GM19351 (cell line): ENCODE measurements around the gene TEX53.
A peak's percentile ranks its signal among the peaks of the same experiment; 100 is the strongest.

Experiments
- ATAC-seq: cut with Tn5 transposase; IDR thresholded peaks from one replicate; pipeline ENCODE4 v1.9.1; 2021; ENCODE audit warnings: mild to moderate bottlenecking, moderate library complexity; ENCODE audit not compliant: unreplicated experiment

Gene TEX53

DNA sequence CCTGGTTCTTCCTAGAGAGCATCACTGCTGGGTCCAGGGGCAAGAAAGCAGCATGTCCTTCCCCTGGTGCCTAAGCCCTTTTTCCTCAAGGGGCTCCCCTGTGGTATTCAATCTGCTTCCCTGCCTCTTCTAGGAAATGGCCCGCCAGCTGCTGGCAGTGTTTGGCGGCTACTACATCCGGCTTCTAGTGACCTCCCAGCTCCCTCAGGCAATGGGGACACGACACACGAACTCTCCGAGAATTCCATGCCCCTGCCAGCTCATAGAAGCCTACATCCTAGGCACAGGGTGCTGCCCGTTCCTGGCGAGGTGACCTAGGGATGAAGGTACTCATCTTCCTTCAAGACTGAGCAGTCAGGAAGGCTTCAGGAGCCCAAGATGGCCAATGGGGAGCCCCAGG lies 14.6 kb downstream of the TEX53 start:
- ATAC-seq = no peak

DNA sequence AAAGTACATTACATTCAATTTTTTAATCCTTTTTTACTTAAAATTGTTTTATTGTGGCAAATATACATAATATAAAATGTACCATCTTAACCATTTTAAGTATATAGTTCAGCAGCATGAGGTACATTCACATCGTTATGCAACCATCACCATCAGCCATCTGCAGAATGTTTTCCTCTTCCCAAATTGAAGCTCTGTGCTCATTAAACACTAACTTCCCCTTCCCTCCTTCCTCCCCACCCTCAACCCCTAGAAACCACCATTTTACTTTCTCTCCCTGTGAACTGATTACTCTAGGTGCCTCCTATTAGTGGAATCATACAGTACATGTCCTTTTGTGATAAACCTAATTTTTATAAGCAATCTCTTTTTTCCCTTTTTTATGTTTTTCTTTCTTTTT lies 15.6 kb downstream of the TEX53 start:
- ATAC-seq = no peak

DNA sequence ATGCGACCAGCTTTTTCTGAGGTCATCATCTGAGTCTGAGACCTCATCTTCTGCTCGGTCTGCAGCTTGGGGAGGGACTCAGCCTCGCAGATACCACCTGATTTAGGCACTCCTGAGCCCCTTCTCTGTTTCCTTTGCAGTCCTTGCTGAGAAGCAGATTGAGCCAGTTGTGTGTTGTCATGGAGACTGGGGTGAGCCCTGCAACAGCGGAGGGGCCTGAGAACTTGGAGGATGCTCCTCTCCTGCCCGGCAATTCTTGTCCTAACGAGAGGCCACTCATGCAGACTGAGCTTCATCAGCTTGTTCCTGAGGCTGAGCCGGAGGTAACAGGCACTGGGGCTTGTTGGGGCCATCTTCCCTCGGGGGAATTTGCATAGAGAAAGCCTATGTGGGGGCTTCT lies 19.2 kb downstream of the TEX53 start:
- no peak for ATAC-seq

DNA sequence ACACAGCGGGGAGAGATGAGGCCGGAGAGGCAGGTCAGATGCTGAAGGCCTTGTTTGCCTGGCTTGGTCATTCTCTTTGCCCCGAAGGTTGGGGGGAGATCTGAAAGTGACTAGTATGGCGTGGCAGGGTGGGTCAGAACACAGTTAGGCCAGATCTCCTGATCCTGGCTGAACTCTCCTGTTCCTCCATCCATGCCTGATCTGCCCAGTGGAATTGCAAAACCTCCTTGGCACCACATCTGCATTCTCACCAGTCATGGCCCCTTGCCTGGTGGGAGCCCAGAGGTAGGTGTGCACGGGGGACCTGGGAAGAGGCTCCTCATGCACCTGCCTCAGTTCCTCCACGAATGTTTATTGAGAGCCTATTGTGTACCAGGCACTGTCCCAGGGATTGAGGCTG lies 23.2 kb downstream of the TEX53 start:
- no peak for ATAC-seq

DNA sequence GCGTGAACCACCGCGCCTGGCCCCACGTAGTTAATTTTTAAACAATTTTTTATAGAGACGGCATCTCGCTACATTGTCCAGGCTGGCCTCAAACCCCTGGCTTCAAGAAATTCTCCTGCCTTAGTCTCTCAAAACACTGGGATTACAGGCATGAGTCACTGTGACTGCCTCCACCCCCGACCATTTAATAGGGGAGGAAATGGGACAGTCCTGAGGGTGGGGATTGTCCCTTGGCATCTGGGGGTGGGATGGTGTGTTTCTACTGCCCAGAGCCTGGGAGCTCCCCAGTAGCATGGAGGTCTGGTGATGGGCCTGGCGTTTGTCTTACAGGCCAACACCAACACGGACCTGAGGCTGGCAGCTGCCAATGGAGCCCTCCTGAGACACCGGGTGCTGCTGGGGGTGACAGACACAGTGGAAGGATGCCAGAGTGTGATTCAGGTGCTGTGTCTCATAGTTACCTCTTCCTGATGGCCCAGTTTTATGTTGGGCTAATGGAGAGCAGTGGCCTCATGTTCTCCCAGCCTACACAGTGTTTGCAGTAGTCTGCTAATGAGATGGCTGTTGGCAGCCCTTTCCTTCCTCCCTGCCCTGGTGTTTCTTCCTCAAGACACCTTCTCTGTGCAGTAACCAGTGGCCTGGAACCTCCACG lies 24.0 kb downstream of the TEX53 start:
- ATAC-seq = no peak

DNA sequence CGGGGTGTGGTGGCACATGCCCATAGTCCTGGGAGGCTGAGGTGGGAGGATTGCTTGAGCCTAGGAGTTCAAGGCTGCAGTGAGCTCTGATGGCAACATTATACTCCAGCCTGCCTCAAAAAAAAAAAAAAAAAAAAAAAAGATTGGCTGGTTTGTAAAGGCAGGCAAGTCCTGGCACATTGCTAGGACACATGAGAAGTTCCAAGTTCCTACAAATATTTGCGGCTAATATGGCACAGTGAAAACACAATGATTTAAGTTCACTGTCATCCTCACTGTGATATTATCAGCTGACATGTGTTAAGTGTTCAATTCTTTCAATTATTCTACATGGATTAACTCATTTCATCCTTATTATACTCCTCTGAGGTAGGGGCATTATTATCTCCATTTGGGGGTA lies 26.4 kb downstream of the TEX53 start:
- no peak for ATAC-seq

DNA sequence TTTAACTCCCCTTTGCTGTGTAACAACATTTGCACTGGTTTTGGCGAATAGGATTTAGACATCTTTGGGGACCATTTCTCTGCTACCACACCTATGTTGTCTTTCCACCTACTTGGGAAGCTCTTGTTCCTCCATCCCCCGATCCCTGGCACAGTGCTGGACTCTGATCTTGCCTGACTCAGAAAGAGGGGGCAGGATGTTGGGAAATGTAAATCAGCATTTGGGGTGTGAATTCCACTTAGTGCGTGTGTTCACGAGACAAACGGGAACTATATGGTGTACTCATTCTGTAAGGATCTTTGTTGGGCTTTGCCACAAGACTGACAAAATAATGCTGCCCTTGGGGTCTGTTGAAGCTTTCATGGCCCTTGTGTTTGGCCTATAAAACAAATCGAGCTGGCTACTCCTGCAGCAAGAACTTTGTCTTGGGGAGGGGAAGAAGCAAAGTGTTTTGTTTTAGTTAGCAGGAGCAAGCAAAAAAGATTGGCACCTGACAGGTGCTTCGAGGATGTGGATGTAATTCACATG lies 28.0 kb downstream of the TEX53 start:
- no peak for ATAC-seq

DNA sequence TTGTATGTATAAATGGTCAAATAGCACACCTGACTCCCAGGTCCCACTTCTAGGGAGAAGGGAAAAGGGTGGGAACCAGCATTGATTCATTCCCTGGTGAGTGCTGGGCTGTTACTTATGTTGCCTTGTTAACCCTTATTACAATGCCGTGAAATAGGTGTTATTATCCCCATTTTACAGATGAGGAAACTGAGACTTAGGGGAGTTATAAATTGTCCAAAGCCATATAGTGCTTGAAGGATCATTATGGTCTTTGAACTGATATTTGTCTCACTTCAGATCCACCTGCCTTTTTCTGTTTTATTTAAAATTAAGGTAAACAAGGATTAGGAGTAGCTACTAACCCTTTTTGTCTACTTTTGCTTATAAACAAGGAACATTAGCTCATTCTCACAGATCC lies 30.1 kb downstream of the TEX53 start:
- no peak for ATAC-seq

DNA sequence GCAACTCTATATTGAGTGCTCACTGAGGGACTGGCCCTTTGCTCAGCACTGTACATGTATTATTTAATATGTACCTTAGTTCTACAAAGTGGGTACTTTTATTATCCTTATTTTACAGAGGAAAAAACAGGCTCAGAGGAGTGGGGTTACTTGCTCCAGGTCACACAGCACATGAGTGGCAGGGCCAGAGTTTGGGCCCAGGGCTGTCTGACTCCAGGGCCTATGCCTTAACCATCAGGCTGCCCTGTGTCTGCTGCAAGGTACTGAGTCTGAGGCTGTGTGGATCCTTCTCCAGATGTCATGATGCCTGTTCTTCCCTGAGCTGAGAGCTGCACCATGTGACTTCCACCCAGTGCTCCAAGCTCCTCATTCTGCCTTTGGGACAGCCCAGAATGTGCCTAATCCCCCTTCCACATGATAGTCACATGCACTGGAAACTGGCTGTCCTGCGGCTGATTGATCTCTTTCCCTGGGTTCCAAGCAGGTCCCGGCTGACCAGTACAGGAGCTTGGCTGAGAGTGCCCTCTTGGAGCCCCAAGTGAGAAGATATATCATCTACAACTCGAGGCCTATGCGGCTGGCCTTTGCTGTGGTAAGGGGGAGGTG lies 31.1 kb downstream of the TEX53 start:
- ATAC-seq = no peak

DNA sequence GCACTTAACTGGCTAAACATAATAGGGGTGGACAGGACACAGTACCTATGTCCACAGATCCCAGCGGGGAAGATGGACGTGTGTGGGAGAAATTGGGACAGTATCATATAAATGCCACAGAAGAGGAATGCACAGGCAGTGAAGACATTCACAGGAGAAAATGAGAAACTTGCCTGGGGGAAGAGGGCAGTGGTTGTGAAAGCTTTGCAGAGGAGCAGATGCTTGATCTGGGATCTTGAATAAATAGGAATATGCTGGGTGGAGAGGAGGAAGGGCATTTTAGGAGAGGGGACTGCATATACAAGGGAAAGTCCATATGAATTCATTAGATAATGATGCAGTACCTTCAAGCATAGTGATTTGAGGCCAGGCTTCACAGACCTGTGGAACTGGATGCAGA lies 32.9 kb downstream of the TEX53 start:
- ATAC-seq = no peak

DNA sequence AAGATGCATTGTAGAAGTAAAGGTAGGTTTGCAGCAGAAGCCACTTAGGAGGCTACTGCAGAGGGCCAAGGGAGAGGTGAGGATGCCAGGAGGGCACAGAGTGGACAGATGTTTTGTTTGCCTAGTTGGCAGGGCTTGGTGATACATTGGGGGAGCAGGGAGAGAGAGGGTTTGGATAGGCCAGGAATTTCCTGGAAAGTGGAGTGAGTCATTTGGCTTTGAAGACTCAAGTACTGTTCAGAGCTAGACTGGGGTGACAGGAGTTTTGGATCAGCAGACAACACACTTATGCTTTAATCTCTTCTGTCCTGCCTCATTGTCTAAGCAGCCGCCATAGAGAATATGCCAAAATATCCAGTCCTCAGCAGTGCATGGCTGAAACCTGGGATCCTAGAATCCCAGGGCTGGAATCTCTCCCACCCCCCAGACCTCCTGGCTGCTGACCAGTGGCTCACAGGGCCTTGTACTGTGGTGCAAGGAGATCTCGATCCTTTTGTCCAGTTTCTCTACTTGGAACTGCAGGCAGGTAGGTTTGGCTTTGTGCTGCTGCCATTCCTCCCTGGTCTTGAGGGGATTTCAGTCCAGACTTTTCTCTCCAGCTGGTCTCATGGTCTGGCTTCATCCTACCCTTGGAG lies 35.5 kb downstream of the TEX53 start:
- ATAC-seq = no peak

DNA sequence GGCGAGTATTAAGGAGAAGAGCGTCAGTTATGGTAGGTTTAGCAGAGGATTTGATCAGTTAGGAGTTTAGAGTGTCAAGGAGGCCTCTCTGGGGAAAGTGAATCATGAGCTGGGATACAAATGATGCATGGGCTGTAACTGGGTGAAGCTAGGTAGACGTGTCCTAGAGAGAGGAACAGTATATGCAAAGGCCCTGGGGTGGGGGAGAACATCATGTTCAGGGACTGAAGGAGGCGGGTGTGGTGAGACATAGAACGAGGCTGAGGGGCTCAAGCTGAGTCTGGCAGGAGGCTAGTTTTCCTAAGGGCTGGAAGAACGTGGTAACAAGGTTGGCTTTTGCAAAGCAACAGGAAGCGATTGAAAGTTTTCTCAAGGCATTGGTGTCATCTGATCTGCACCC lies 36.0 kb downstream of the TEX53 start:
- ATAC-seq = no peak

DNA sequence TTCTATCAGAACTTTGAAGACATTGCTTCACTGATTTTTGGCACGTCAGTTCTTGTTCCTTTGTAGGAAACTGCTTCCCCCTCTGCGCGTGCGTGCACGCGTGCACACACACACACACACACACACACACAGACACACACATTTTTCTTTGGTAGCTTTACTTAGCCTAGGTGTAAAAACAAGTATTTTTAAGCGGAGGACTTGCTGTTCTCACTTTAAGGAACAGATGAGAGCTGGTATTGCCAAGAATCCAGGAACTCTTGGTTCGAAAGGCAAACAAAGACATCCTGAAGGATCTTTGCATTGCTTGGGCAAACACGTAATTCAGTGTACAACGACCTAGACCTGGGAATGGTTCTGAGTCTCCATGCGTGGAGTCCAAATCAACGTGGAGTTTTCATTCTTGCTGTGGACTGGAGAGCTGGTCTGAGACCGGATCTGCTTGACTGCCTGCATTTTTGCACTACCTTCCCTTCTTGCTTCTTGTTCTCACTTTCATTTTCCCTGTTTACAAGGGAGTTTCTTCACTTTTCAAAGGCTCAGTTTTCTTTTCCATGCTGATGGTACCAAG lies 38.3 kb downstream of the TEX53 start:
- ATAC-seq = peak; percentile 47

DNA sequence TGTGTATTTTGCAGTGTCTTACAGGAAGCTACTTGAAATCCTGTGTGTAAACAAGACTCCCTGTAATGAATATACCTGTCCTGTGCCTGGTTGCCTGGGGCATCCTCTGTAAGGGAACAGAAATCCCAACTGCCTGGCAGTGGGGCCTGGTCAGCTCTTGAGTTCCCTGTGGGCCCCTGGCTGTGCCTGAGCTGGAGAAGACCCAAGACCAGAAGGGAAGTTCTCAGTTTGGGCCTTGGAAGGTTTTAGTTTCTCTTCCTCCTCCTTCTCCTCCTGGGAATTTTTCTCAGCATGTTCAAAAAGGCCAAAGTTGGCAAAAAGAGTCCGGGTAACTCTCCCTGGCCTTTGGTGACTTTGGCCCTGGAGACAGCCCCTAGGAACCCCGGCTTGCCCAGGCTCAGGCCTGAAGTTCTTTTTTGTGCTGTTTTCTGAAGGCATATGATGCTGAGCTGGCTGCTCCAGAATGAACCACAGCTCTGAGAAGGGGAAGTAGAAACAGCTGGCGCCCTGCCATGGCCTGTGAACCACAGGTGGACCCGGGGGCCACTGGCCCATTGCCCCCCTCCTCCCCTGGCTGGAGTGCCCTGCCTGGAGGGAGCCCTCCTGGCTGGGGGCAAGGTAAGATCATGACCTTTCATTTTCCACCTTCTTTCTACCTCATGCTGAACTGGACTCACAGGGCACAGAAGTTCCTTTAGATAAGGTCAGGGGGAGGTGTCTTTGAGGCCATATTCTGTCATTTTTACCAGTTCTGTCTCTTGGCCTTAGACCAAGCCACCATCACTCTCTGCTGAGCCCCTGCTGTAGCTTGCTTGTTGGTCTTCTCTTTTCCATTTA lies 40.7 kb downstream of the TEX53 start:
- ATAC-seq = peak; percentile 71

DNA sequence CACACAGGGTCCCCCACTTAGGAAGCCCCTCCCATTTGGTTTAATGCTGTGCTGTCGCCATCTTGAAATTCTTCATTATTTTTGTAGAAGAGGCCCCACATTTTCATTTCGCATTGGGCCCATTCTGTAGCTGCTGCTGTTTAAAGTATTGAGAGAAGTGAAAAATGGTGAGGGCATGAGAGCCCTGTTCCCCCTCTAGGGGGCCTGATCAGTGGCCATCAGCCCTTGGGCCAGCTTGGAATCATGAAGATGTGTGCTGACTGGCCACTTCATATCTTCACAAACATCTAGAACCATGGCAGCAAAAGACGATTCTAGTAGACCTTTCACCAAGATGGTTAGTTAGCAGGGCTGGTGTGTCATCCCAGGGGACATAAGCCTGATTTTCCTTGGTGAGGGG lies 43.2 kb downstream of the TEX53 start:
- no peak for ATAC-seq

DNA sequence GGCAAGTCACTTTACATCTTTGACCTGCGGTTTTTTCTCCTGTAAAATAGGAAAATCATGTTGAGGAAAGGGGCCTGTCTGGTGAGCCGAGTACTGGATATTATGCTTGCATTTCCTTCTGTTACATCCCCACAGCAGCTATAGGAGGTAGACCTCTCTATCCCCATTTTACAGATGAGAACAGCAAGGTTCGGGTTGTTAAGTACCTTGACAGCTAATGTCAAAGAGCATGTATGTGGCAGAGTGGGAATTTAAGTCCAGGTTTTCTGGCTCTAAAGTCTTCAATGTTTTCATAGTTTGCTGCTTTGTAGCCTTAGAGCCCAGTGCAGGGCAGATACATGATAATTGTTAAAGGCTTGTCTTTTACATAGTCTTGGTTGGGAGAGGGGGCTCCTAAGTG lies 43.7 kb downstream of the TEX53 start:
- ATAC-seq = no peak

DNA sequence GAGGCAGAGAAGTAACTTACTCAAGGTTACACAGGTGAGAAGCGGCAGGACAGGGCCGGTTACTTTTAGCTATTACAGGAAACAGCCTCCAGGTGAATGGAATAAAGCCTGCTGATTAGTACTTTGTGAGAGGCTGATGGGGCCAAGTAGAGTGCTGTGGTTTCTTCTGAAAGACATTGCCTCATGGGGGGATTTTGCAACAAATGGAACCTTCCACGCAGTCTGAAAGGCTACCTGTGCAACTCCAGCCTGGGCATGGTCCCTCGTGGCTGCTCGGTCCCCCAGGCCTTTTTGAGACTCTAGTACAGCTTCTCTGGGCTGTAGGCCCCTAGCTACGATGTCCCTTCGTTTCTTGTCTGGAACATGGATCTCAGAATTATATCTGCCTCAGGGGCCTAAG lies 44.5 kb downstream of the TEX53 start:
- ATAC-seq = no peak

DNA sequence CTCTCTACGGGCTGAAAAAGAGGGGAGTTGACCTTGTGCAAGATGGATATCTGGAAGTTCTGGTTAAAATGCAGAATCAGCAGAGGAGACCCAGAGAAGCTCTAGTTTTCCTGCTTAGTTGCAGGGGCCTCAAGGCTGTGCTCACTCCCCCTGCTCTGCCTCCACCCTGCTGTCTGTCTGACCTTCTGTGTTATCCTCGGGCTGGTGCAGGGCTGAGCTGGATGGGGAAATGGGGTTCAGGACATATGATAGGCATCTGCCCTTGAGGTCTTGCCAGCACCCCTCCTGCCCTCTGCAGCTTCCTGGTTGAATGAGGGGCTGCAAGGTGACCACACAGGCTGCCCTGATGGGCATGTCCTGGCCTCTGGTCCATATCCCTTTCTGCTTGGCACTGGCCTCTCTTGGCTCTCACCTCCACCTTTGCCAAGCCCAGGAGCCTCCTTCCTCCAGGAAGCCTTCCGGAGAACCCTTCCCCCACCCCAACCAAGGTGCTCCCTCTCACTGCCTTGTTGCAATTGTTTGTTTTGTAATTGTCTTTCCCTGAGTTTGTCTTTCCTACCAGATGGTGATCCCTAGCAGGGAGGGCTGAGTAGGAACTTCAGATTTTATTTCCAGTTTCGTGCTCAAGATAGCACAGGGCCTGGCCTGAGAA lies 45.2 kb downstream of the TEX53 start:
- ATAC-seq = no peak

DNA sequence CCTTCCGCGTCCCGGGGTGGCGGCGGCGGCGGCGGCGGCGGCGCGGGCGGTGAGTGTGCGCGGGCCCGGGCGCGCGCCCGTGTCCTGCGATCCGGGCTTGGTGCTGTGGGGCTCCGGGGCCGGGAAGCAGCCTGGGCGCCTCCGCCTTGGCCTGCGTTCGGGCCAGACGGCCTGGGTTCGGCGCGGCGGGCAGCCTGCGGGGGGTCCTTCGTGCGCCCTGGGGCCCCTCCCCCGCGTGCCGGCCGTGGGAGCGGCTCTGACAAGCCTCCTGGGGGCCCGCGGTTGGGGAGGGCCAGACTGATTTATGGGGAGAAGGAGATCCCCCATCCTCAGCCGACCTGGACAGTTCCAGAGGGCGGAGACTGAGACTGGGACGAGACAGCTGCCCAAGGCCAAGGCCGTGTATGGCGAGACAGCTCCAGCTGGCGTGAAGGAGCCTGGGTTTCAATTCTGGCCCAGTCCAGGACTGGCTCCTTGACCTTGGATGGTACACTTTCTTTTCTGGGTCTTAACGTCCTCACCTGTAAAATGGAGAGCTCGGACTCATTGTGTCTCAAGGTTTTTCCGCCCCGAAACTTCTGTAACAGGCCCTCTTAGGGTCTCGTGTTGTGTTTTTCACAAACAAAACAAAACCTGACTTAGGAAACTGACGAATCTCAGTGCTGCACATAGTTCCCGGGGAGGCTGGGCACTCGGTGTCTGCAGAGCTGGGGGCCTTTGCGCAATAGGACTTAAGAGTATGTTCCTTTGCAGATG lies 45.9 kb downstream of the TEX53 start:
- ATAC-seq = peak; percentile 34

DNA sequence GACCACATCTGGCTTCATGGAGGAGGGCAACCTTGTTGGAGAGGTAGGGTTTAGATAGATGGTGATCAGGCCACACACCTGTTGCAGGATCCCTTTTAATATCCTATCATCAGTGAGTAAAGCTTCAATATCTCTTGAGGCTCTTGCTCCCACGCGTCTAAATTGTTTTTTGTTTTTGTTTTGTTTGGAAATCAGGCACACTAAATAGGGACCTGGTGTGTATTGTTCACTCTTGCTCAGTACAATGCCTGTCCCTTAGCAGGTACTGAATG lies 49.1 kb downstream of the TEX53 start:
- no peak for ATAC-seq
